GM19351 (cell line): ENCODE data around the gene CLASRP.

ENCODE experiments used
- ATAC-seq: cut with Tn5 transposase; IDR thresholded peaks from one replicate; pipeline ENCODE4 v1.9.1; 2021; ENCODE audit warnings: mild to moderate bottlenecking, moderate library complexity; ENCODE audit not compliant: unreplicated experiment

The CLASRP gene

GRCh38 chr19:45020071-45020470, 18.8 kb upstream of the CLASRP start:
- ATAC-seq = no peak

GRCh38 chr19:45021971-45022370, 16.9 kb upstream of the CLASRP start:
- no peak for ATAC-seq

GRCh38 chr19:45023048-45023447, 15.8 kb upstream of the CLASRP start:
- ATAC-seq = no peak

GRCh38 chr19:45025264-45025663, 13.6 kb upstream of the CLASRP start:
- ATAC-seq = no peak

- ATAC-seq = no peak
These were observed 11.5 kb upstream of the CLASRP start for GRCh38 chr19:45027371-45027770.

DNA sequence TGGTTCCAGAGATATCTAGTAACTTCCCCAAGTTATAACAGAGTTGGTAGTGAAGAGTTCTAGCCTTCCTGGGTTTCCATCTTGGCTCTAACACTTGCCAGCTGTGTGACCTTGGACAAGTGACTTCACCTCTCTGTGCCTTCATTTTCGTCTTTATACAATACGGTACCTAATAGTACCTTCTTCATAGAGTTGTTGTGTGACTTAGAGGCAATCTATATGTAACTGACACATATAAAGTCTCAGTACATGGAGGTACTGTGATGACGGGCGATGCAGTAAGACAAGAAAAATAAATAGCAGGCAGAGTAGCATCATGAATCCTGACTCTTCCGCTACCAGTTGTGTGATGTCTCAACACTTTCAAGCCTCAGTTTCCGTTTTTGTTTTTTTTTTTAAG, 8.0 kb upstream of the CLASRP start:
- ATAC-seq = no peak

DNA sequence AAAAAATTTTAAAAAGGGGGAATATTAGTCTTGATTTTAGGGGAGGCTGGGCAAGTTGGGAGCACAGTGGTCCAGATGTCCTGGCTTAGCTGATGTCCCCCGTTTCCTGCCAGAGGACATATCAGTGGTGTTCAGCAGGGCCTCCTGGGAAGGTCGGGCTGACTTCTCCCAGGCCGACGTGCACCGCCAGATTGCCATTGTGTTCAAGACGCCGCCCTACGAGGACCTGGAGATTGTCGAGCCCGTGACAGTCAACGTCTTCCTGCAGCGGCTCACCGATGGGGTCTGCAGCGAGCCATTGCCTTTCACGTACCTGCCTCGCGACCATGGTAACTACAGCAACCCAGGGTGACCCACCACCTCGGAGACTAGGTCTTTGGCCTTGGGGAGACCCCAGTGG, 6.4 kb upstream of the CLASRP start:
- ATAC-seq = no peak

- ATAC-seq = no peak
These were observed 3.1 kb upstream of the CLASRP start for GRCh38 chr19:45035755-45036154.

DNA sequence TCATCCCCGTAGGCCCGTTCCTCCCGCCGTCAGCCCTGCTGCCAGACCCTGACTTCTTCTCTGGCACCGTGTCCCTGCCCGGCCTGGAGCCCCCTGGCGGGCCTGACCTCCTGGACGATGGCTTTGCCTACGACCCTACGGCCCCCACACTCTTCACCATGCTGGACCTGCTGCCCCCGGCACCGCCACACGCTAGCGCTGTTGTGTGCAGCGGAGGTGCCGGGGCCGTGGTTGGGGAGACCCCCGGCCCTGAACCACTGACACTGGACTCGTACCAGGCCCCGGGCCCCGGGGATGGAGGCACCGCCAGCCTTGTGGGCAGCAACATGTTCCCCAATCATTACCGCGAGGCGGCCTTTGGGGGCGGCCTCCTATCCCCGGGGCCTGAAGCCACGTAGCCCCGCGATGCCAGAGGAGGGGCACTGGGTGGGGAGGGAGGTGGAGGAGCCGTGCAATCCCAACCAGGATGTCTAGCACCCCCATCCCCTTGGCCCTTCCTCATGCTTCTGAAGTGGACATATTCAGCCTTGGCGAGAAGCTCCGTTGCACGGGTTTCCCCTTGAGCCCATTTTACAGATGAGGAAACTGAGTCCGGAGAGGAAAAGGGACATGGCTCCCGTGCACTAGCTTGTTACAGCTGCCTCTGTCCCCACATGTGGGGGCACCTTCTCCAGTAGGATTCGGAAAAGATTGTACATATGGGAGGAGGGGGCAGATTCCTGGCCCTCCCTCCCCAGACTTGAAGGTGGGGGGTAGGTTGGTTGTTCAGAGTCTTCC, 1.3 kb upstream of the CLASRP start:
- no peak for ATAC-seq

DNA sequence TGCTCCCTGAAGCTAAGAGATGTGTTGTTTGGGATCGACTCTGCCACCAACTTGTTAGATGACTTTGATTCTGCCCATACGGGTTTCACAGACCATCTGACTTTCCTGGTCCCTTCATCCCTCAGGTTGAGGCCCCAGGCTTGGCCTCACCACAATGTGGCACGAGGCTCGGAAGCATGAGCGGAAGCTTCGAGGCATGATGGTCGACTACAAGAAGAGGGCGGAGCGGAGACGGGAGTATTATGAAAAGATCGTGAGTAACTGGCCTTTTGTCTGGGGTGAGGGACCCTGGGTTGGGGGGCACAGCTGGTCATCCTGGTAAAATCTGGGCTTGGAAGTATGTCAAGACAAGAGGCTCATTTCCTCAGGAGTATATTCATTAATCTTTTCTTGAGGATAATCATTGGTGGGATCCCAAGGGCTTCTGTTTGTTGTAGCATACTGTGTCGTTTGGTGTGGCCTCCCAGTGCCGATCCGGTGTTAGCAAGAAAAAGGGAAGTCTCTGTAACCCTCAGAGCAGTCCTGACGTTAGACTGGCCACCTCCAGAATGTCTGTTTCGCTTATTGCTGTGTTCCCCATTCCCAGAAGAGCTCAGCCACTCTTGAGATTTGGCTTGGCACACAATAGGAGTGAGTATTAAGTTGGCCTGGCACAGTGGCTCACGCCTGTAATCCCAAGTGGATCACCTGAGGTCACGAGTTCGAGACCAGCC, 1.4 kb downstream of the CLASRP start:
- no peak for ATAC-seq

- ATAC-seq = no peak
These were observed 2.3 kb downstream of the CLASRP start for GRCh38 chr19:45041125-45041524.

- ATAC-seq = no peak
These were observed 7.0 kb downstream of the CLASRP start for GRCh38 chr19:45045671-45046353.

- ATAC-seq = no peak
These were observed 7.5 kb downstream of the CLASRP start for GRCh38 chr19:45046355-45046754.

GRCh38 chr19:45047188-45047797, 8.4 kb downstream of the CLASRP start:
- peak; percentile 56 for ATAC-seq

- ATAC-seq = no peak
These were observed 10.4 kb downstream of the CLASRP start for GRCh38 chr19:45049073-45049736.

- ATAC-seq = no peak
These were observed 11.2 kb downstream of the CLASRP start for GRCh38 chr19:45050036-45050435.

GRCh38 chr19:45051929-45052579, 13.2 kb downstream of the CLASRP start:
- ATAC-seq = peak; percentile 49

- no peak for ATAC-seq
These were observed 18.0 kb downstream of the CLASRP start for GRCh38 chr19:45056831-45057230.

DNA sequence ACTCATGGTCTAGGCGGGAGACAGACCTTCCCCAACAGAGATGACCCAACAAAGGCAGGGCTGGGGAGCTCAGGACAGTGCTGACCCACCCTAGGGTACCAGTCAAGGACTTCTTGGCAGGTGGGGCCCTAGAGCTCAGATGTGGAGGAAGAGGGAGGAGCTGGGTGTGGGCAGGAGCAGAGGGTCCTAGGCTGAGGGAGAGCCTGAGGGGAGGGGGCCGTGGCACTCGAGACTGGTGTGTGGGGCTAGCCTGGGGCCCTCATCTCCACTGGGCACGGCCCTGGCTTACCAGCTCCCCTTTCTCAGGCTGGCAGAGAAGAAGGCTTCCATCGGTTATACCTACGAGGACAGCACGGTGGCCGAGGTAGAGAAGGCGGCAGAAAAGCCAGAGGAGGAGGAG, 18.6 kb downstream of the CLASRP start:
- ATAC-seq = no peak

DNA sequence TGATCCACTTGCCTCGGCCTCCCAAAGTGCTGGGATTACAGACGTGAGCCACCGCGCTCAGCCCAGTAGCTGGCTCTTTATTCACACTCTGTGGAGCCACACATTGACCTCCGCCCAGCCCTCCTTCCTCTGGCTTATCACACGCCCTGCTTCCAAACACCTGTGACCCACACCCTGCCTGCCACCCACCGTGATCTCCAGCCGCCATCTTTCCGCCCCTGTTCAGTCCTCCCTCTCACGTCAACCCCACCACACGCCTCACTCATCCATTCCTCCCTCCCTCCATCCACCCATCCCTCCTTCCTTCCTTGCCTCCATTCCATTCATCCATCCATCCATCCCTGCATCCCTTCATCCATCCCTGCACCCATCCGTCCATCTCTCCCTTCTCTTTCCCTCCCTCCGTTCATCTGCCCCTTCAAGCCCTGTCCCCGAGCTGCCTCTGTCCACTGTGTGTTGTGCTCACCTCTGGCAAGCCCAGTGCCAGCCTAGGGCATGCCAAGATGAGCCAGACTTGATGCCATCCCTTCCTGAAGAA, 19.8 kb downstream of the CLASRP start:
- no peak for ATAC-seq
